ENCODE data around the gene CAMTA1.

CAMTA1 gene

GRCh38 chr1:7733276-7733675 is 948.0 kb downstream of the CAMTA1 start:
- DNase-seq = no peak

GRCh38 chr1:7738044-7738443 is 952.8 kb downstream of the CAMTA1 start:
- DNase-seq = no peak

- DNase-seq = no peak
These were observed 958.1 kb downstream of the CAMTA1 start for GRCh38 chr1:7743346-7743745.

GRCh38 chr1:7744882-7745281 is 959.6 kb downstream of the CAMTA1 start:
- no peak for DNase-seq

GRCh38 chr1:7745783-7746182 is 960.5 kb downstream of the CAMTA1 start:
- DNase-seq = no peak

- no peak for DNase-seq
These were observed 962.4 kb downstream of the CAMTA1 start for GRCh38 chr1:7747605-7748004.

GRCh38 chr1:7749126-7749525 is 963.9 kb downstream of the CAMTA1 start:
- no peak for DNase-seq

- DNase-seq = no peak
These were observed 965.9 kb downstream of the CAMTA1 start for GRCh38 chr1:7751174-7751573.

- DNase-seq = peak; percentile 52
These were observed 967.5 kb downstream of the CAMTA1 start for GRCh38 chr1:7752512-7753417.

GRCh38 chr1:7753641-7754040 is 968.4 kb downstream of the CAMTA1 start:
- no peak for DNase-seq

GRCh38 chr1:7754234-7754633 is 969.0 kb downstream of the CAMTA1 start:
- DNase-seq = no peak

- no peak for DNase-seq
These were observed 970.2 kb downstream of the CAMTA1 start for GRCh38 chr1:7755448-7755847.

GRCh38 chr1:7760245-7760644 is 975.0 kb downstream of the CAMTA1 start:
- no peak for DNase-seq

- no peak for DNase-seq
These were observed 975.8 kb downstream of the CAMTA1 start for GRCh38 chr1:7761103-7761502.

GRCh38 chr1:7767176-7767575 is 981.9 kb downstream of the CAMTA1 start:
- no peak for DNase-seq

- DNase-seq = no peak
These were observed 983.3 kb downstream of the CAMTA1 start for GRCh38 chr1:7768583-7768982.

- DNase-seq = no peak
These were observed 984.6 kb downstream of the CAMTA1 start for GRCh38 chr1:7769673-7770412.

GRCh38 chr1:7770669-7770996 is 985.4 kb downstream of the CAMTA1 start:
- no peak for DNase-seq

- peak; percentile 71 for DNase-seq
These were observed 986.0 kb downstream of the CAMTA1 start, which contains the start of gene VAMP3 for GRCh38 chr1:7770997-7771822. Gene VAMP3, plus strand, starts transcription at chr1:7771296. Its CDS starts 88 bp downstream, at chr1:7771384.

GRCh38 chr1:7771823-7772299 is 986.6 kb downstream of the CAMTA1 start:
- no peak for DNase-seq

GRCh38 chr1:7777591-7777990 is 992.3 kb downstream of the CAMTA1 start:
- DNase-seq = no peak

GRCh38 chr1:7778133-7778628 is 992.9 kb downstream of the CAMTA1 start:
- no peak for DNase-seq

GRCh38 chr1:7780976-7781375 is 995.7 kb downstream of the CAMTA1 start:
- DNase-seq = no peak

All from NCI-H1105 (cell line).